Cardiac fibroblast (primary cell): ENCODE measurements around the gene ACTL7A.

Experiments used
- DNase-seq, 2 donors: peaks; one replicate each; pipeline versions ENCODE4 v3.0.0 to v3.0.0-alpha.2; 2010; ENCODE audit warnings: low read depth in 2 of 2
- H3K4me3 ChIP-seq, 2 donors: replicated peaks in 1 of 2; 1 replicate in 1 of 2; 2 replicates in 1 of 2; pipeline ENCODE4 v1.5.1; 2011; ENCODE audit warnings: low read depth in 2 of 2, low read length in 2 of 2, mild to moderate bottlenecking in 2 of 2, moderate library complexity in 1 of 2
- CTCF ChIP-seq: IDR thresholded peaks from one replicate; pipeline ENCODE4 v1.5.1; 2011; ENCODE audit warnings: low read depth, mild to moderate bottlenecking, low read length, inconsistent platforms

The ACTL7A gene

DNA sequence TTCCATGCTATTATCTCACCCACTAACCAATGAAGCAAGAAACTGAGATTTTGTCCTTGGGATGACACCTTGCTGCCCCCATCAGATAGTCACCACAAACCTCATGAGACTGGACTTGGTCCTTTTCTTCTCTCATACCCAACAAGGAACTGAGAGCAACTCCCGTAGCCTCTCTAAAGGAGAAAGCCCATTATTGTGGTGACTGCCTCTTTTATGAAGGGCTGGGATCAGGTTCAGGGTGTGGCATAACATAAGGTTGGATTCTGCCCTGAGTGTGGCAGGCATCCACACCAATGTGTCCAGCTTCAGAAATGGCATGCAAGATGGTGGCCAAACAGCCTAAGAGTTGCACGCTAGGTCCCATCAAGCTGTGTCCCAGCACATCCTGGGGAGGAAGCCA is 1.3 kb upstream of the ACTL7A start:
- no peak for TF ChIP-seq CTCF
- no peak overlapping the region for H3K4me3 ChIP-seq
- DNase-seq: no peak

- no peak for TF ChIP-seq CTCF
Observed at GRCh38 chr9:108861464-108861863, 602 bp upstream of the ACTL7A start.

DNA sequence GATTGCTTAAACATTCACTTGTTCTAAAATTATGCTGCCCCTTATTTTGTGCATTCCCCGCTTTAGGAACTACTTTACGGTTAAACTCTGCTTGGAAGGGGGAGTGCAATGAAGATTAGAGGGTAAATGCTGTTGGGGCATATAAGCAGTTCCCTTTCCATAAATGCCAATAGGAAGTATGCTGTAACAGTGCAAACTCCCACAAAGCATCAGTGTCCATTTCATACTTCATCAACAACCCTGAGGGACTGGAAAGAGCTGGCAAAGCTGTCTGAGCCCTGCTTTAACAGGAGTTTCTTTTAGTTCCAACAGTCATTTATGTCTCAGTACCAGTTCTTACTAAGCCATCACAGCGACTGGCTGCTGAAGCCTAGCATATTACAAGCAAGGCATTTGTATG is 1.8 kb downstream of the ACTL7A start:
- no peak for TF ChIP-seq CTCF
- no peak overlapping the region for H3K4me3 ChIP-seq
- no peak for DNase-seq

More at GRCh38 chr9:108861464-108861863, 602 bp upstream of the ACTL7A start:
- H3K4me3 ChIP-seq: no peak overlapping the region
- no peak for DNase-seq

GRCh38 chr9:108864446-108864845 is 2.4 kb downstream of the ACTL7A start:
- no peak overlapping the region for H3K4me3 ChIP-seq
- no peak for TF ChIP-seq CTCF
- DNase-seq: no peak

DNA sequence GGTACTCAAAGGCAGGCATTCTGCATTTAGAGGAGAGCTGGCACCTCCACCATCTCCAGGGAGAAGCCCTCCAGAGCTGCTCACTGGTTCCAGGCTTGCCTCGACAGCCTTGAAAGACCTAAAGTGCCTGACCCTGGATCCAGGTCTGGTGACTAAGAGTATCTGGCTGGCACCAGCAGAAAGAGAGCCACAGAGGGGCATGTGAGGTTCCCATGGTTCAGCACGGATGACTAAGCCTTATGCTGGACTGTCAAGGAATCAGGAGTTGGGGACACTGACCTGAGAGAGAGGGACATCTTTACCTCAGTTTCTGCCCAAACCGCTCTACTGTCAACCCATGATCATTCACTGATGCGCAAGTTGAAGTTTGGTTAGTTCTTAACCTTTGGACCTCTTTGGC is 3.0 kb downstream of the ACTL7A start:
- H3K4me3 ChIP-seq: no peak overlapping the region
- TF ChIP-seq CTCF: no peak
- no peak for DNase-seq

GRCh38 chr9:108866001-108866420 is 3.9 kb downstream of the ACTL7A start:
- DNase-seq: no peak
- TF ChIP-seq CTCF: no peak
- no peak overlapping the region for H3K4me3 ChIP-seq

DNA sequence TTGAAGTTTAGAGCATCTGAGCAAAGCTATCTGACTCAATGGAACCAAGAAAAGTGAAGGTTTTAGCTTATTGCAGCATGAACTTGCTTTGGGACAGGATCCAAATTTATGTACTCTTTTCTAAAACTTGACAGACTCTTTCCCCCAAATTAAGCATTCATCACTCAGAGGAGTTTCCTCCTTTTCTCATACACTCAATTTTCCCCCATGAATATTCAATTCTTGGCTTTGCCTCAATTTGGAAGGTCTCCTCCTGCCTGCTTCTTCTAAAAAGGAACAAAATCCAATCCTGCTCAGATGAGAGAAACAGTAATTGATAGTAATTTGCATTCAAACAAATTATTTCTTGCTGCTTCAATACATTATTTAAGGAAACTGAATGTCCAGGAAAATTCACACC is 5.0 kb downstream of the ACTL7A start:
- DNase-seq: no peak
- no peak for TF ChIP-seq CTCF
- no peak overlapping the region for H3K4me3 ChIP-seq
